ENCODE results near the gene RCN2.
"Not testable (repeated sequence)": the region's sequence is repeated elsewhere in the genome, so short reads cannot be mapped to it uniquely, and the experiment has no call there.

The RCN2 gene

DNA sequence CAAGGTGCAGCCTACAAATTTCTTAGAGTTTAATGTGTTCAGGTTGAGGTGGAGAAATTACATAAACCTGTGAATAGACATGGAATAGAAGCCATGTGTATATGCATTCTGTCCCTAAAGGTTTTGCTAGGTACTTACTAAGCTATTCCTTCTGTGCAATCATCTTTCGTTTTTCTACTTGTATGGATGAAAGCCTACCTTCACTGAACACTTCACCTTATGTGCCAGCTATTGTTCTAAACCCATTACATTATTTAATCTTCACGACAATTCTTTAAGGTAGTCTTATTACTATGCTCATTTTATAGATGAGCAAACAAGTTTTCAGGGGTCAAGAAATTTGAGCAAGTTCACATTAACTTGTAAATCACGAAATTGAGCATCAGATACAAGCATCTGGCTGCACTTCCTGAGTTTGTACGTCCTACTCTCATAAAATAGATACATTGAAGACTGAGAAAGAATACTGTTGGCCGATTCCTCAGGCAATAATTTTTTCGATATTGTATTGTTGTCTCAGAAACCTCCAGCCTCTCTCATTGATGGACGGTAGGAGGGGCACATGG is 635 bp upstream of the RCN2 start:
- in situ Hi-C loops (cut with MboI; ENCODE audit: low sequenced_read_pairs): no loop called here

DNA sequence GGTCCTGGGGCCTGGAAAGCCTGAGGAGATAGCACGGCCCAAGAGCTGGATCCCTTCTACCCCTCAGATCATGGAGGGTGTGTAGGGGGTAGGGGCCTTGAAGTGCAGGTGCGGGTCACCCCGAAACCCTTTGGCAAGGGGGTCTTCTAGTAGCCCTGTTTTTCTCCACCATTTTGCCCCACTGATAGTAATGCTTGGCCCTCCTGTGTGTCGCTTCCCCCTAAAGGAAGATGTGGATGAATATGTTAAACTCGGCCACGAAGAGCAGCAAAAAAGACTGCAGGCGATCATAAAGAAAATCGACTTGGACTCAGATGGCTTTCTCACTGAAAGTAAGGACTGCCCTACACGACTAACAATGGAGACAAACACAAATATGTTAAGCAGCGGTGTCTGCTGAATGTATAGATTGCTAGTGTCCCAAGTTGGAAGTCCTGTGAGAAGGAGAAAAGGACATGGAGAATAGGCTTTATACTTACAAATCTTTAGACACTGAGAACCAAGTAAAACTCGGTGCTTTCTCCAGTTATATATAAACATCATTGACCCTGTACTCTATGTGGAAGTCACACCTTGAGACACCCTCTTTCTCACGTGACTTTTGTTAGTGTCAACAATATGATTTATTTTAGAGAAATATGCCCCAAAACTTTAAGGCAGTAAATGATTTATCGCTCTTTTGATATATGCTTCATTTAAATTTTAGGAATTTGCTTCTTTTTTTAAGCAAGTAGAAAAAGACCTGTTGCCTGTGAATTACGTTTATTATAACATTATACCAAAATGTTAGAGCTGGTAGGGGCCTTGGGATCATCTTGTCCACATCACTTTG is 802 bp downstream of the RCN2 start:
- in situ Hi-C loops (cut with MboI; ENCODE audit: low sequenced_read_pairs): no loop called here

DNA sequence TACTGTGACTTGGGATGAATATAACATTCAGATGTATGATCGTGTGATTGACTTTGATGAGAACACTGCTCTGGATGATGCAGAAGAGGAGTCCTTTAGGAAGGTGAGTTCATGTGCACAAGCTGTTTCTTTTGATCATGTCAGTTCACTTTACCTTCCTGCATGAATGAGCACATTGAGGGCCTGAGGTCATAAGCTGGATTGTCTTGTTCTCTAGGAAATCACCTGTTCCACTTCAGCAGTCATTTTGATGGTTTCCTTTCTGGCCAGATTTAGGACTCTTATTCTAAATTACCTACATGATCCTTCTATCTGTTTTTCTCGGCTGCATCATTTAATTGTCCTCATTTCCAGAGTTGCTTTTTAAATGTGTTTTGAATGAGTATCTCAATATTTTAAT is 4.1 kb downstream of the RCN2 start:
- in situ Hi-C loops (cut with MboI; ENCODE audit: low sequenced_read_pairs): no loop called here

DNA sequence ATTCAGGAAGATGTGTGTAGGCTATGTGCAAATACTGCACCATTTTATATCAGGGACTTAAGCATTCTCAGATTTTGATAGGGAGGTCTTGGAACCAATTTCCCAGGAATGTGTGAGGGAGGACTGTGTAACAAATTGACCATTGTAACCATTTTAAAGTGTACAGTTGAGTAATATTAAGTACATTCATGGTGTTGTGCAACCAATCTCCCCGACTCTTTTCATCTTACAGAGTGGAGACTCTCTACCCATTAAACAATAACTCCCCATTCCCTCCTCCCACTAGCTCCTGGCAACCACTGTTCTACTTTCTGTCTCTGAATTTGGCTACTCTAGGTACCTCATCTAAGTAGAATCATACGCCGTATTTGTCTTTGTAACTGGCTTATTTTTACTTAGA is 5.1 kb downstream of the RCN2 start:
- in situ Hi-C loops (cut with MboI; ENCODE audit: low sequenced_read_pairs): no loop called here

DNA sequence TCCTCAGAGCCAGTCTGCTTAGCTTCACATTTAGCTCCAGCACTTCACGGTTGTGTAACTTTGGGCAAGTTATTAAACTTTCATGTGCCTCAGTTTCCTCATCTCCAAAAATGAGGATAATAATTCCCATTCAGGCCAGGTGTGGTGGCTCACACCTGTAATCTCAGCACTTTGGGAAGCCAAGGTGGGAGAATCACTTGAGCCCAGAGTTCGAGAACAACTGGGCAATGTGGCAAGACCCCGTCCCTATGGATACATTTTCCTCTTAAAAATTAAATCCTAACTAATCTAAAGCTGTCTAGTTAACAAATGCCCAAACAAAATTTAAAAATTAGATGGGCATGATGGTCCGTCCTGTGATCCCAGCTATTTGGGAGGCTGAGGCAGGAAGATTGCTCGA is 7.2 kb downstream of the RCN2 start:
- in situ Hi-C loops (cut with MboI; ENCODE audit: low sequenced_read_pairs): no loop called here

DNA sequence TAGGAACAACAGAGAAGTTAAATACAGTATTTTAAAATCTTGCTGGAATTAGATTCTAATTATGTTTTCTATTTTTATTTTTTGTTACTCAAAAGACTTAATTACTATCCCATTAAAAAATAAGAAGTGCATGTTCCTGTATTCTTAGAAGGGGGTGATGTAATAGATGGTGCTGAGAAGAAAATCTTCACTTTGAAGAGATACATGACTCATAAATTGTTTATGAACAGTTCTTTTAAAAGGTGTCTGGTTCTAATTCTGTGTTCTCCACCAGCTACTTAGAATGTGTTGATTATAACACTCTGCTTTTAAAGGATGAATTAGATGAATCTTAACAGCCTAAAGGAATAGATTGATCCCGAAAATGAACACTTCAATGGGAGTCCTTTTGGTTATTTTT is 8.2 kb downstream of the RCN2 start:
- in situ Hi-C loops (cut with MboI; ENCODE audit: low sequenced_read_pairs): no loop called here

DNA sequence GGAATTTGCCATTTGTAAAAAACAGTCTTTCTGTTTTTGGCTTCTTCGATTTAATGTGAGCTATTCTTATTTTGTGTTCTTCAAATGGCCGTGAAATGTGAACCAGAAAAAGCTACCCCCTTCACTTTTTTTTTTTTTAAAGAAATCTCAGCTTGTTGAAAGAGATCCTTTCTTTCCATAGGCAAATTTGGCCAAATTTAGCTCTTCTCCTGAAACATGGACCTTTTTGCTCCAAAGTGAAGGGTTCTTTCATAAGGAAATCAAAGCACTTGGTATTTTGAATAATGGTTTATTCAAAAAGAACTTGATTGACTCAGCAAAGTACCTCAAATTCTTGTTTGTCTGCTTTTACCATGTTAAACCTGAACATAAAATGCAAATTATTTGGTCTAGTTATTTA is 10.1 kb downstream of the RCN2 start:
- in situ Hi-C loops (cut with MboI; ENCODE audit: low sequenced_read_pairs): no loop called here

DNA sequence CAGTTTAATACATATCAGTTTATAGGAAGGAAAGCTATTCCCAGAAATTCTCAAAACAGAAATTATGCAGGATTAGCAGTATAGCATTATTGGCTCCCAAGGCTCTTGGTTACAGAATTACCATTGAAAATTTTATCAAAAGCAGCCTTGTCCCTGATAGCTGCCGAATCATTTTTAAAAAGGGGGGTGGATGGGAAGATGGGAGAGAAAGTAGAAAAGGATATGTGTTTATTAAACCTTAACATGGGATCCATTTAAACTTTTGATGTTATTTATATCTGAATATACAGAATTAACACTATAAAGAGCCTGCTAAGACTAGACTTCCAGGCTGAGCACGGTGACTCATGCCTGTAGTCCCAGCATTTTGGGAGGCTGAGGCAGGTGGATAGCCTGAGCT is 10.8 kb downstream of the RCN2 start:
- in situ Hi-C loops (cut with MboI; ENCODE audit: low sequenced_read_pairs): no loop called here

DNA sequence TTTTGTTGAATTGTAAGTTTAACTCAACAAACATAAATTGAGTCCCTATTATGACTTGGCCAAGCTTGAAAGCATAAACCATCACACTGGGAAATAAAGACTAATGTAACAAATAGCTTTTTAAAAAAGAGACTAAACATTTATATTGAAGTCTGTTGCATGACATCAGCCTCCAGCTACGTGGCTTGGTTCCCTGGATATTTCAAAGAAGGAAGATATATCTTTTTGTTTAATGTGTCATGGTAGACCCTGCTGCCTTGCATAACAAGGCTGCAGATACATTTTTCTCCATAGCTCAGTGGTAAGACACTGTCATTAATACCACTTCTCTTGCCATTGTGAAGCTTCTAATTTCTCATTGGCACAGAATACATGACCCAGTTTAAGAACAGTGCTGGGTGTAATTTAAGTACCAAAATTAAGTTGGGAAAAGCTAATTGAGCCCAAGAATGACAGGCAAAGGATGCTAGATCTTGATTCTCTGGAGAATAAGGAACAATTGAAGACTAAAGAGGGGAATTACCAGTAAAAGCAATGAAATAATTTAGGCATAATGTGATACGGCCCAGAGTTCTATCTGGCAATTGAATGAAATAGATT is 14.0 kb downstream of the RCN2 start:
- in situ Hi-C loops (cut with MboI; ENCODE audit: low sequenced_read_pairs): no loop called here

DNA sequence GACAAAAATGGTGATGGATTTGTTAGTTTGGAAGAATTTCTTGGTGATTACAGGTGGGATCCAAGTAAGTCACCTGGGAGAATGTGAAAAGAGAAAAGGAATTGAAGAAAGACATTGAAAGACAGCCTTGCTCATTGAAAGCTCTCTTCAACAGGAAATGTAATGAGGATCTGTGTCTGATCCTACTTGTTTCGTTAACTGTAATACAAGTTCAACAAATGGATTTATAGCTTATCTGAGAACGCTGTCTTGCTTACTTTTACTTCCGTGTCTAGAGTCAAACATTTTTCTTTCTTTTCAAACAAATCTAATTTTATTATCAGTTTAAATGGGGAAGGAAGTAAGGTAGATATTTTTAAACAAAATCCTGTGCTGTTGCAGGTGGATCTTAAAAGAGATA is 15.9 kb downstream of the RCN2 start:
- in situ Hi-C loops (cut with MboI; ENCODE audit: low sequenced_read_pairs): no loop called here

DNA sequence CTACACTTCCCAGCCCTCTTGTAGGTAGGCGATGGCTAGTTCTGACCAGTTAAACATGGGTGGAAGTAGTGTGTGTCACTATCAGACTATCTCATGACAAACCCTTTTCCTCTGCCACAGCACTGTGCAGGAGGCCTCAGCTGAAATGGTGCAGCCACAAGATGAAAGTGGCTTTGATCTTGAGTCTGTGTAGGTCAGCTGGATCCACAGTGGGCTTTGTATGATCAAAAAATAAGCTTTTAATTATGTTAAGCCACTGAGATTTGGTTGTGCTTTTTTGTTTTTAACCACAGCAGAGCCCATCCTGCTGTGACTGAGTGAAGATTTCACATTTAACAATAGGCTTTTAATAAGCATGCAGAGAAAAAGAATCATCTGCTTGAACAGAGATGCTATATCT is 19.7 kb downstream of the RCN2 start:
- in situ Hi-C loops (cut with MboI; ENCODE audit: low sequenced_read_pairs): no loop called here

DNA sequence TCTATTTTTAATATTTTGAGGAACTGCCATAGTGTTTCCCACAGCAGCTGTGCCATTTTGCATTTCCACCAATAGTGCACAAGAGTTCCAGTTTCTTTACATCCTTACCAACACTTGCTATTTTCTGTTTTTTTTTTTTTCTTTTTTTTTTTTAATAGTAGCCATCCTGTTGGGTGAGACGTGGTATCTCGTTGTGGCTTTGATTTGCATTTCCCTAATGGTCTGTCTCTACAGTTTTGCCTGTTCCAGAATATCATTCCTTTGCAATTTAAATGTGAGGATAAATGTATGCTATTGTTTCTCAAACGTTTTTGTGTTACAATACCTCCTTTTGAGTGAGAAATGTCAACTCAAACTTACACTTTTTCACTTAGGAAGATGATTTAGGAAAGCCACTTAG is 22.4 kb downstream of the RCN2 start:
- in situ Hi-C loops (cut with MboI; ENCODE audit: low sequenced_read_pairs): no loop called here

DNA sequence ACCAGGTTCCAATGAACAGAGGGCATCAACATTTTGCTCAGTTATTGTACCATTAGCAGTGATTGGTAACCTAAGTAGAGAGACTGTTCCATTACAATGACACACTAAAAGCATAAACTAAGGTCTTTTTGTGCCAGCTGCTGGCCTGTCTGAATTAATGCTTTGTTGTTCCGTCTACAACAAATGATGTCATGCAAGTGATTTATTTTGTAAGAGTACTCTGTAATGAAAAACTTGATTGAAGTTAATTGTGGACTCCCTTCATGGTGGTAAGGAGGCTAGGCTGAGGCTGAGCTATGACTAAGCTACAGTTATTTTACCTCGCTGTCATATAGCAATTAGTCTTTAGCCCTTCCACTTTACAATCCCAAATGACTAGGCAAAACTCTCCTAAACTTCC is 23.2 kb downstream of the RCN2 start:
- in situ Hi-C loops (cut with MboI; ENCODE audit: low sequenced_read_pairs): no loop called here

DNA sequence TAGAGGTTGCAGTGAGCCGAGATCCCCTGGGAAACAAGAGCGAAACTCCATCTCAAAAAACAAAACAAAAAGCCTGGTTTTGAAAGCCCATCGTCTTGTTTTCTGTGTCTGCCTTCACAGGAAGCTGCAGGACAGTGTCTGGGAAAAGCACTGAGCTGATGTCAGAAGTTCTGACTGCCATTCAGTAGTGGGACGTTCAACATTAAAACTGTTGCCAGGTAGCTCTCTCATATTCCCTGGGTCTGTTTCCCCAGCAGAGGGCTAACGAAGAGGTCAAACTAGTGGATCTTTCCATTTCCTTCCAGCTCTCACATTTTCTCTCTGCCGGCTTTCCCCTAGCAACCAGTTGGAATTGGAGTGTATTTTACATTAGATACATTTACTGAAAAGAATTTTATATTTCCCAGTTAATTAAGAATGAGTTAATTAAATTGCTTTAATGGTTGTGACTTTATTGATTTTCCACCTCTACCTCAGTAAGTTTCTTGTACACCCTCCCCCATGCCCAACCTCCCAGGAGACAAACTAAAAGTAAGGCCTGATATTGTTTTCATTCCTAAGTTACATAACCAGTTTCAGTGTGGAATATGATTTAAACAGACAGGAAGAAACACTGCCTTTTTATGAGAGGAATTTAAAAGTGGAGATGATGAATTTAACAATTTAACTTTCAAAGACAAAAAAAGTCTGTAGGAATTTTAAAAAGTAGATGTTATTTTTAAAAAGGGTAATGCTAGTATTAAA is 29.9 kb downstream of the RCN2 start:
- in situ Hi-C loops (cut with MboI; ENCODE audit: low sequenced_read_pairs): no loop called here

DNA sequence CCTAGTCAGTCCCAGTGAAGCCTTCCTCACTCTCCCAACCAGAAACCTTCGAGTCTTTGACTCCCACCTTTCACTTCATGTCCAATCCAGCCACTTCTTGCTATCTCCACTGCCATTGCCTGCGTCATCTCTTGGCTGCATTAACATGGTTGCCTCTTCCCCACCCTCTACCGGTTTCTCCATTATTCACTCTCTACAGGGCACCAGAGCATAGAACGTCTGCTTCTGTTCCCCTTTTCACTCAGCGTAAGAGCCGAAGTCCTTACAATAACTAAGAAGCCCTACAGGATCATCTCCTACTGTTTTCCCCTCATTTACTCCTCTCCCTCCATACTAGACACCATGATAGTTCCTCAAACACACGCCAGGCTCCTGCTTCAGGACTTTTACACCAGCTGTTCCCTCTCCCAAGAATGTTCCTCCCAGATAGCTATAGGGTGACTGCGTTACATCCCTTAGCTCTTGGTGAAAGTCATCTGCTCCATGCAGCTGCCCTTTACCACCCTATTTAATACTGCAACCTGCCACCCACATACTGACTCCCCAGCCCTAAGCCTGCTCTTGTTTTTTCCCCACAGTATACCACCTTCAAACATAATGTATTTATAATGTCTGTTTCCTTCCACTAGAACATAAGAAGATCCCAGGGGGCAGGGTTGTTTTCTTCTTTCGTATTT is 30.9 kb downstream of the RCN2 start:
- in situ Hi-C loops (cut with MboI; ENCODE audit: low sequenced_read_pairs): no loop called here

DNA sequence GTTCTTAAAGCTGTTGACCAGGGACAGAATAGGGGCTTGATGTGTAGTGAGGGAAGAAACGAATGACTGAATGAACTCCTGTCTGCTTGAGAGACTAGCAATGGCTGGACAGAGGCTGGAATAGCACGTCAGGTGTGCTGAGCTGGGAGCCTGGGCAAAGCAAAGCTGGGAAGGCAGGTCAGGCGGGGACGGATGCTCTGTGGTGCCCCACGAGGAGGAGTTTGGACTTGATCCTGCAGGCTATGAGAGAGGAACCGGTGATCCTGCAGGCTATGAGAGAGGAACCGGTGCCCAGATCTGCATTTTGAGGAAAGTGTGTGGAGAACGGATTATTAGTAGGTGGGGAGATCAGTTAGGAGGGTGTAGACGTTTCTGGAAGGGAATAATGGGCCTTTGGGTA is 32.0 kb downstream of the RCN2 start:
- in situ Hi-C loops (cut with MboI; ENCODE audit: low sequenced_read_pairs): no loop called here

DNA sequence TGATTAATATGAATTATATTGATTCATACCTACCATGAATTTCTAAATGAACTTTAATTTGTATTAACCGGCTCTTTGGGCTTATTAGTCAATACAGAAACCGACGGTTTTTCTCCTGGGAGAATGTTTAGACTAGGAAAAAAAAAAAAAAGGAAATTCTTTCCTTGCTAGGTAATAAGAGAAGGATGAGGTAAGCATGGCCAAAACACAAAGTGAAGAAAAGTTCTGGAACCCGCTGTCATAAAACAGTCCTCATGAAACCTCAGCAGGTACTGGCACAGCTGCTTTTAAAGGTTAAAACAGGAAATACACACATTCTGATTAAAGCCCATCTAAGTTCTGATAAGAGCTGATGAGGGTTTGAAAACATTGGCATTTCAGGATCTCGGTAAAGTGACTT is 32.6 kb downstream of the RCN2 start:
- in situ Hi-C loops (cut with MboI; ENCODE audit: low sequenced_read_pairs): no loop called here

DNA sequence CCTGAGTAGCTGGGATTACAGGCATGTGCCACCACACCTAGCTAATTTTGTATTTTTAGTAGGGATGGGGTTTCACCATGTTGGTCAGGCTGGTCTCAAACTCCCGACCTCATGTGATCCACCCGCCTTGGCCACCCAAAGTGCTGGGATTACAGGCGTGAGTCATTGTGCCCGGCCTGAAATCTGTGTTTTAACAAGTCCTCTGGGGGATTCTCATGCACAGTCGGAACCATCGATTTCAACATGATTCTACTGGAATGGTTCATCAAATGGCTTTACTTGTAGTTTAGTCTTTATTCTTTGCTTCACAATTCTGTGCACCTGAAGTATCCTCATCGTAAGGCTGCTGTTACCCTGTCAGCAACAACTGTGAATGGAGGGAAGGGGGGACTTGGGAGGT is 34.5 kb downstream of the RCN2 start:
- in situ Hi-C loops (cut with MboI; ENCODE audit: low sequenced_read_pairs): not testable (repeated sequence)

DNA sequence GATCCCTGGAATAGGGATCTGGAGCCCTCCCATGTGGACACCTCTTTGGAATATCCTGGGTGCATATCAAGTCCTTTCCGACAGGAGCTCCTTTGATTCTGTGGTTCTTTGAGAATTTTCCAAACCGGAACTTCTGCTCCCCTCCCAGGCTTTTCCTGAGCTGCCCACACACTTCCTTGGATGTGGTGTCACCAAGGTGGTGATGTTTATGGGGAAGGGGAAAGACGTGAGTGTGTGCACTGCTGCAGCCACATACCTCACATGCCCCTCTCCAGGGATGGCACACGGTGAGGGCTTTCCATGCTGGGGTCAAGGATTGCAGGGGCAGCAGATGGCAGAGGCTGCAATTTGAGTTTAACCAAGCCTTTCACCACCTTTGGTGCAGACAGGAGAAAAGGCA is 35.5 kb downstream of the RCN2 start:
- in situ Hi-C loops (cut with MboI; ENCODE audit: low sequenced_read_pairs): no loop called here

DNA sequence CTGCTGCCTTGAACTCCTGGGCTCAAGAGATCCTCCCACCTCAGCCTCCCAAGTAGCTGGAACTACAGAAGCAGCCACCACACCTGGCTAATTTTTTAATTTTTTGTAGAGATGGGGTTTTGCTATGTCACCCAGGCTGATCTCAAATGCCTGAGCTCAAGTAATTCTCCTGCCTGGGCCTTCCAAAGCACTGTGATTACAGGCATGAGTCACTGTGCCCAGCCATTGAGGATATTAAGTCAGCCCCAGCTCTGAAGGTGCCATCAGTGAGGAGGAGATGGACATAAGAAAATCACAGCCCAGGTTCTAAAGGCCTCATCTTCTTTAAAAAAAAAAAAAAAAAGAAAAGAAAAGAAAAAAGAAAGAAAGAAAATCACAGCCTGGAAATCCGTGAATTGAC is 36.8 kb downstream of the RCN2 start:
- in situ Hi-C loops (cut with MboI; ENCODE audit: low sequenced_read_pairs): no loop called here

Measured in HL-60/S4 treated with retinoic acid at 250 ng/mL for 4 days and 3 days (cell line).